ENCODE results near the gene MCOLN2. TPM values are rescaled to one million over a fixed set of nuclear protein-coding genes. Genes with fewer than 3 reads are reported as not detected.

MCOLN2 gene
- total RNA-seq, 1 donor from 2014 or later: 0.19 TPM

DNA sequence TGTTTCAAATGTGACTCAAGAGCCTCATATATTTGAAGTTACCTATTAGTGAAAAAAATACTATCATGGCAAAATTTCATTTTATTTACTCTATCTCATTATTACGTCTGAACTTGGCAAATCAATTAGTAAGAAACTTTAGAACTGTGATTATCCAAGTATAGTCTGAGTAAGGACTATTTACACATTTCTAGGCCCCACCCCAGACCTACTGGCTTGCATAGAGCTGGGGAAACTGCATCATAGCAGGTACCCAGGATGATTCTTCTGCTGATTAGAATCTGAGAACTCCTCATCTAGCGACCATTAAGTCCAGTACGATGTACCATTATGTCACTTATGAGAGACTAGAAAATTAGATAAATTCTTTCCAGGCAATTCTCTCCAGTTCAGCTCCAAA, 31.2 kb upstream of the MCOLN2 start:
- no peak for DNase-seq
- intact Hi-C loops (cut with micrococcal nuclease): no loop called here
- H3K27ac ChIP-seq (replicated peaks): no peak overlapping the region
- H3K36me3 ChIP-seq: no peaks in the 10 kb centered on the region
- H3K4me1 ChIP-seq: no peaks in the 10 kb centered on the region
- H3K9me3 ChIP-seq (replicated peaks): no peaks in the 10 kb centered on the region
- no peak overlapping the region for H3K4me3 ChIP-seq
- no peak for TF ChIP-seq CTCF (IDR thresholded peaks at IDR 0.05; ENCODE audit: borderline replicate concordance)
- no peaks in the 10 kb centered on the region for H3K27me3 ChIP-seq (ENCODE audit: low read depth)

- H3K4me3 ChIP-seq: no peak overlapping the region
- no peaks in the 10 kb centered on the region for H3K4me1 ChIP-seq
- no peak for TF ChIP-seq CTCF (IDR thresholded peaks at IDR 0.05; ENCODE audit: borderline replicate concordance)
- no peak for DNase-seq
- intact Hi-C loops (cut with micrococcal nuclease): no loop called here
- no peaks in the 10 kb centered on the region for H3K9me3 ChIP-seq (replicated peaks)
- no peaks in the 10 kb centered on the region for H3K36me3 ChIP-seq
- no peak overlapping the region for H3K27ac ChIP-seq (replicated peaks)
- peaks cover 3% of the 10 kb centered on the region for H3K27me3 ChIP-seq (ENCODE audit: low read depth)
Measured at GRCh38 chr1:85027242-85027983, 30.5 kb upstream of the MCOLN2 start.

DNA sequence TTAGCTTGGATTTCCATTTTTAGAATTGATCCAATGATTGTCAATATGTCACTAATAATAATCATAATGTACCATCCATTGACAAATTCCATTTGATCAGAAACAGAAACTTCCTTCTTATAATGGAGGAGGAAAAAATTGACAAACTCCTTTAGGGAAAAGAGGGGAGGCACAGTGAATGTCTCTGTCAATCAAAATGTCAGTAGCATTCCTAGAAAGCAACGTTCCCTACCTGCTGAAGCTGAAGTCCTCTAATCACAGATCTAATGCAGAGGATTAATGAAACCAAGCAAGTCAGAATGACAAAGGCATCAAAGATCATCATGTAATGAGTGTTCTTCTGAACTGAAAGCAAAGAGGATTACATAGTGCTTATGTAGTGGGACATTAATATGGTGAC, 29.0 kb upstream of the MCOLN2 start:
- TF ChIP-seq CTCF (IDR thresholded peaks at IDR 0.05; ENCODE audit: borderline replicate concordance): no peak

GRCh38 chr1:85024736-85025135, 27.8 kb upstream of the MCOLN2 start:
- DNase-seq: no peak
- no peak for TF ChIP-seq CTCF (IDR thresholded peaks at IDR 0.05; ENCODE audit: borderline replicate concordance)
- intact Hi-C loops (cut with micrococcal nuclease): no loop called here

More for the DNA sequence above, 29.0 kb upstream of the MCOLN2 start:
- Histone ChIP-seq H3K27me3 (ENCODE audit: low read depth) (peaks cover 7% of the 10 kb centered on the region), H3K36me3 (no peaks in the 10 kb centered on the region), H3K4me1 (no peaks in the 10 kb centered on the region), H3K4me3 (no peak overlapping the region), H3K27ac (replicated peaks) (no peak overlapping the region), H3K9me3 (replicated peaks) (no peaks in the 10 kb centered on the region)
- DNase-seq: no peak
- intact Hi-C loops (cut with micrococcal nuclease): no loop called here

DNA sequence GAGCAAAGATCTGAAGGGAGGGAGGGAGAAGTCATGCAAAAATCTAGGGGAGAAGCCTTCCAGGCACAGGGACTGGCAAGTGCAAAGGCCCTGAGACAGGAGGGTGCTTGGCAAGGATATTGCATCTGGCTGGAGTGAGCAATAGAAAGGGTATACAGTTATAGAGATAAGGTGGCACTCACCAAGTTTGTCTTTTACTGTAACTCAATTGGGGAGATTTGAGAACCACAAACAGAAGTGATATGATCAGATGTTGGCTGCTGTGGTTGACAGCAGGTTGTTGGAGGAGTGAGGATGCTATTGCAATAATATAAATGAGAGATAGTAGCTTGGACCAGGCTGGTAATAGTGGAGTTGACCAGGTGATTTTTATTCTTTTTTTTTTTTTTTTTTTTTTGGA, 25.8 kb upstream of the MCOLN2 start:
- Histone ChIP-seq H3K4me1 (no peaks in the 10 kb centered on the region), H3K27me3 (ENCODE audit: low read depth) (peaks cover 7% of the 10 kb centered on the region), H3K36me3 (no peaks in the 10 kb centered on the region), H3K27ac (replicated peaks) (no peak overlapping the region), H3K9me3 (replicated peaks) (no peaks in the 10 kb centered on the region), H3K4me3 (no peak overlapping the region)
- no peak for TF ChIP-seq CTCF (IDR thresholded peaks at IDR 0.05; ENCODE audit: borderline replicate concordance)
- DNase-seq: no peak
- intact Hi-C loops (cut with micrococcal nuclease): no loop called here

More at GRCh38 chr1:85024736-85025135, 27.8 kb upstream of the MCOLN2 start:
- Histone ChIP-seq H3K4me3 (no peak overlapping the region), H3K36me3 (no peaks in the 10 kb centered on the region), H3K4me1 (no peaks in the 10 kb centered on the region), H3K9me3 (replicated peaks) (no peaks in the 10 kb centered on the region), H3K27me3 (ENCODE audit: low read depth) (peaks cover 7% of the 10 kb centered on the region), H3K27ac (replicated peaks) (no peak overlapping the region)

Measured in left ventricle myocardium inferior (tissue), 1 donor.